Measurements from ENCODE around the gene RASAL2.

Gene RASAL2

GRCh38 chr1:178496410-178497135 lies 402.7 kb downstream of the RASAL2 start, which contains the start of gene CLEC20A:
TSS of gene CLEC20A (minus strand) at chr1:178496964. CDS start at chr1:178496939, 25 bp downstream.
- Histone ChIP-seq H3K9me3 (ENCODE audit: low read depth, low read length) (no peaks in the 10 kb centered on the region), H3K36me3 (ENCODE audit: insufficient read depth, low read length) (no peaks in the 10 kb centered on the region), H3K9ac (ENCODE audit: insufficient read length) (no peak within 1 kb of the TSS), H3K4me3 (no peak within 1 kb of the TSS), H3K27ac (no peak within 1 kb of the TSS)
- TF ChIP-seq POLR2AphosphoS5 (IDR thresholded peaks at IDR 0.05; ENCODE audit: borderline replicate concordance, low read depth, low read length) (no peak), FOXP2 (optimal IDR thresholded peaks at IDR 0.05; ENCODE audit: control extremely low read depth, extremely low read length, insufficient read depth) (no peak), EZH2 (IDR thresholded peaks at IDR 0.05) (no peak)
- DNase-seq (ENCODE audit: low read depth, low spot score): no peak

GRCh38 chr1:178497903-178498478 lies 404.1 kb downstream of the RASAL2 start:
- H3K27ac ChIP-seq: no peak overlapping the region
- H3K9ac ChIP-seq (ENCODE audit: insufficient read length): no peak overlapping the region
- H3K9me3 ChIP-seq (ENCODE audit: low read depth, low read length): no peaks in the 10 kb centered on the region
- no peak for TF ChIP-seq POLR2AphosphoS5 (IDR thresholded peaks at IDR 0.05; ENCODE audit: borderline replicate concordance, low read depth, low read length)
- no peak for TF ChIP-seq EZH2 (IDR thresholded peaks at IDR 0.05)
- TF ChIP-seq FOXP2 (optimal IDR thresholded peaks at IDR 0.05; ENCODE audit: control extremely low read depth, extremely low read length, insufficient read depth): no peak
- no peaks in the 10 kb centered on the region for H3K36me3 ChIP-seq (ENCODE audit: insufficient read depth, low read length)
- no peak overlapping the region for H3K4me3 ChIP-seq
- DNase-seq (ENCODE audit: low read depth, low spot score): no peak

GRCh38 chr1:178498896-178499675 lies 405.2 kb downstream of the RASAL2 start:
- no peak for DNase-seq (ENCODE audit: low read depth, low spot score)
- Histone ChIP-seq H3K9me3 (ENCODE audit: low read depth, low read length) (no peaks in the 10 kb centered on the region), H3K27ac (no peak overlapping the region)

GRCh38 chr1:178500091-178500770 lies 406.3 kb downstream of the RASAL2 start:
- Histone ChIP-seq H3K9ac (ENCODE audit: insufficient read length) (no peak overlapping the region), H3K36me3 (ENCODE audit: insufficient read depth, low read length) (no peaks in the 10 kb centered on the region), H3K27ac (no peak overlapping the region), H3K4me3 (no peak overlapping the region), H3K9me3 (ENCODE audit: low read depth, low read length) (no peaks in the 10 kb centered on the region)
- no peak for TF ChIP-seq EZH2 (IDR thresholded peaks at IDR 0.05)
- TF ChIP-seq POLR2AphosphoS5 (IDR thresholded peaks at IDR 0.05; ENCODE audit: borderline replicate concordance, low read depth, low read length): no peak
- TF ChIP-seq FOXP2 (optimal IDR thresholded peaks at IDR 0.05; ENCODE audit: control extremely low read depth, extremely low read length, insufficient read depth): no peak
- no peak for DNase-seq (ENCODE audit: low read depth, low spot score)

More at GRCh38 chr1:178498896-178499675, 405.2 kb downstream of the RASAL2 start:
- no peak overlapping the region for H3K9ac ChIP-seq (ENCODE audit: insufficient read length)
- no peaks in the 10 kb centered on the region for H3K36me3 ChIP-seq (ENCODE audit: insufficient read depth, low read length)
- TF ChIP-seq FOXP2 (optimal IDR thresholded peaks at IDR 0.05; ENCODE audit: control extremely low read depth, extremely low read length, insufficient read depth) (no peak), EZH2 (IDR thresholded peaks at IDR 0.05) (no peak), POLR2AphosphoS5 (IDR thresholded peaks at IDR 0.05; ENCODE audit: borderline replicate concordance, low read depth, low read length) (no peak)
- no peak overlapping the region for H3K4me3 ChIP-seq

- no peaks in the 10 kb centered on the region for H3K9me3 ChIP-seq (ENCODE audit: low read depth, low read length)
- no peaks in the 10 kb centered on the region for H3K36me3 ChIP-seq (ENCODE audit: insufficient read depth, low read length)
- H3K4me3 ChIP-seq: no peak overlapping the region
- no peak overlapping the region for H3K9ac ChIP-seq (ENCODE audit: insufficient read length)
- no peak for DNase-seq (ENCODE audit: low read depth, low spot score)
- H3K27ac ChIP-seq: no peak overlapping the region
- no peak for TF ChIP-seq EZH2 (IDR thresholded peaks at IDR 0.05)
- no peak for TF ChIP-seq POLR2AphosphoS5 (IDR thresholded peaks at IDR 0.05; ENCODE audit: borderline replicate concordance, low read depth, low read length)
- TF ChIP-seq FOXP2 (optimal IDR thresholded peaks at IDR 0.05; ENCODE audit: control extremely low read depth, extremely low read length, insufficient read depth): no peak
These were observed 407.1 kb downstream of the RASAL2 start for GRCh38 chr1:178500936-178501554.

- H3K9ac ChIP-seq (ENCODE audit: insufficient read length): no peak overlapping the region
- DNase-seq (ENCODE audit: low read depth, low spot score): peak; percentile 26
- no peak for TF ChIP-seq POLR2AphosphoS5 (IDR thresholded peaks at IDR 0.05; ENCODE audit: borderline replicate concordance, low read depth, low read length)
- TF ChIP-seq FOXP2 (optimal IDR thresholded peaks at IDR 0.05; ENCODE audit: control extremely low read depth, extremely low read length, insufficient read depth): peak; percentile 31
- TF ChIP-seq EZH2 (IDR thresholded peaks at IDR 0.05): no peak
- H3K4me3 ChIP-seq: no peak overlapping the region
- no peak overlapping the region for H3K27ac ChIP-seq
- no peaks in the 10 kb centered on the region for H3K9me3 ChIP-seq (ENCODE audit: low read depth, low read length)
- no peaks in the 10 kb centered on the region for H3K36me3 ChIP-seq (ENCODE audit: insufficient read depth, low read length)
These were observed 407.9 kb downstream of the RASAL2 start for GRCh38 chr1:178501705-178502329.

GRCh38 chr1:178502330-178502714 lies 408.4 kb downstream of the RASAL2 start:
- H3K36me3 ChIP-seq (ENCODE audit: insufficient read depth, low read length): no peaks in the 10 kb centered on the region
- no peak overlapping the region for H3K4me3 ChIP-seq
- H3K27ac ChIP-seq: no peak overlapping the region
- no peaks in the 10 kb centered on the region for H3K9me3 ChIP-seq (ENCODE audit: low read depth, low read length)
- no peak for TF ChIP-seq EZH2 (IDR thresholded peaks at IDR 0.05)
- TF ChIP-seq POLR2AphosphoS5 (IDR thresholded peaks at IDR 0.05; ENCODE audit: borderline replicate concordance, low read depth, low read length): no peak
- TF ChIP-seq FOXP2 (optimal IDR thresholded peaks at IDR 0.05; ENCODE audit: control extremely low read depth, extremely low read length, insufficient read depth): no peak
- DNase-seq (ENCODE audit: low read depth, low spot score): no peak
- no peak overlapping the region for H3K9ac ChIP-seq (ENCODE audit: insufficient read length)
